T-helper 2 cell treated with Interferon-gamma antibody and Interleukin-4, amounts not matched to agents 100 ng/mL and 5 ng/mL, for 36 hours (primary cell): ENCODE results near the gene LACTB. TPM values are rescaled to one million over a fixed set of nuclear protein-coding genes. Genes with fewer than 3 reads are reported as not detected.
"Not testable (repeated sequence)": the region's sequence is repeated elsewhere in the genome, so short reads cannot be mapped to it uniquely, and the experiment has no call there.

Source experiments
- intact Hi-C: fragments of 100-400 bp; cut with micrococcal nuclease; formaldehyde crosslinking; loops from one replicate; pipeline ENCODE4 v1.15.1; 2023
- total RNA-seq: library from RNA; stranded (reverse); gene quantifications from 2 replicates; pipeline ENCODE4 v1.2.3, GENCODE V29; 2022

LACTB gene
- total RNA-seq, 1 donor from 2014 or later = 11.2 TPM

GRCh38 chr15:63089260-63090043 lies 32.2 kb upstream of the LACTB start:
- intact Hi-C loops = loop anchor here (5.0 kb wide), 2 partner anchors 307 to 697 kb away; partner anchors contain the start of gene TLN2

DNA sequence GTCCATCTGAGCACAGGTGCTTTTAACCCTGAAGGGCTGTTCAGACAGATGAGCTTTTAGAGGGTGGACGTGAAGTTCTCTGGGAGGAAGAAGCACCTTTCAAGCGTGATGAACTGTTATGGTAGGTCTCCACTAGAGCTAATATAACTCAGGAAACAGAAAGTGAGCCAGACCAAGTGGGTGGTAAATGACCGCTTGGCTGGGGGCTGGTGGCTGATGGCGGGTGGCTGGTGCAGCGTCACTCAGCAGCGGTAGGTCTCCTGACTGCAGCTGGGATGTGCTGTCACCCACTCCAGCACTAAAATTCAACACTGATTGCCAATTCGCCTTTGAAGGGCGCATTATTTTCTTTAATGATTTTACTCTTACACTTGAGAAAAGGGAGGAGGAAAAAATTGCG lies 31.2 kb upstream of the LACTB start:
- intact Hi-C loops = loop anchor here (5.0 kb wide), 2 partner anchors 308 to 698 kb away; partner anchors contain the start of gene TLN2

DNA sequence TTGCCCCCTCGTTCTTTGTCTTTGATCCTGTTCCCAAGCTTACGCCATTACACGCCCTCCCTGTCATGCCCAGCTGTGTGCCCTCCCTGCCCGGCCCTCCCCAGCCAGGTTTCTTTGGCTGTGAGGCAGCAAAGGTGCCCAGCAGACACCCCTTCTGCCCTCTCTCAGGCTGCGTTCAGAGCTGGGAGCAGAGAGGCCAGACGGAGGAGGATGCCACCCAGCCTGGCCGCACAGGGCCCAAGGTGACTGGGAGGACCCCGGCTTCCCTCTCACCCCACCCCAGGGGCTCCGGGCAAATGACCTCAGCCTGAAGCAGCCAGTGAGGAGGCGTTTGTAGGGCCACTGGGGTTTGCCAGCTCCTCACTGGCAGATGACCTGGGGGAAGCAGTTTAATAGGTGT lies 30.8 kb upstream of the LACTB start:
- intact Hi-C loops = loop anchor here (5.0 kb wide), 2 partner anchors 309 to 699 kb away; partner anchors contain the start of gene TLN2

- intact Hi-C loops = loop anchor here (5.0 kb wide), 2 partner anchors 310 to 700 kb away; partner anchors contain the start of gene TLN2
Measured at GRCh38 chr15:63091679-63092446, 29.8 kb upstream of the LACTB start.

- intact Hi-C loops = loop anchor here (1.0 to 5.0 kb wide), 3 partner anchors 45 to 701 kb away; partner anchors contain the start of gene TLN2
Measured at GRCh38 chr15:63093486-63094205, 28.0 kb upstream of the LACTB start.

- intact Hi-C loops = loop anchor here (5.0 kb wide), 2 partner anchors 312 to 702 kb away; partner anchors contain the start of gene TLN2
Measured at GRCh38 chr15:63094495-63094931, 27.1 kb upstream of the LACTB start.

GRCh38 chr15:63096178-63096577 lies 25.5 kb upstream of the LACTB start:
- intact Hi-C loops = no loop called here

DNA sequence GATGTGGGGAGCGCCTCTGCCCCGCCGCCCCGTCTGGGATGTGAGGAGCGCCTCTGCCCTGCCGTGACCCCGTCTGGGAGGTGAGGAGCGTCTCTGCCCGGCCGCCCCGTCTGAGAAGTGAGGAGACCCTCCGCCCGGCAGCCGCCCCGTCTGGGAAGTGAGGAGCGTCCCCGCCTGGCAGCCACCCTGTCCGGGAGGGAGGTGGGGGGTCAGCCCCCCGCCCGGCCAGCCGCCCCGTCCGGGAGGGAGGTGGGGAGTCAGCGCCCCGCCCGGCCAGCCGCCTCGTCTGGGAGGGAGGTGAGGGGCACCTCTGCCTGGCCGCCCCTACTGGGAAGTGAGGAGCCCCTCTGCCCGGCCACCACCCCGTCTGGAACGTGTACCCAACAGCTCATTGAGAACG lies 22.8 kb upstream of the LACTB start:
- intact Hi-C loops = not testable (repeated sequence)

GRCh38 chr15:63099581-63099980 lies 22.1 kb upstream of the LACTB start:
- intact Hi-C loops = not testable (repeated sequence)

- intact Hi-C loops = no loop called here
Measured at GRCh38 chr15:63103416-63103815, 18.2 kb upstream of the LACTB start.

DNA sequence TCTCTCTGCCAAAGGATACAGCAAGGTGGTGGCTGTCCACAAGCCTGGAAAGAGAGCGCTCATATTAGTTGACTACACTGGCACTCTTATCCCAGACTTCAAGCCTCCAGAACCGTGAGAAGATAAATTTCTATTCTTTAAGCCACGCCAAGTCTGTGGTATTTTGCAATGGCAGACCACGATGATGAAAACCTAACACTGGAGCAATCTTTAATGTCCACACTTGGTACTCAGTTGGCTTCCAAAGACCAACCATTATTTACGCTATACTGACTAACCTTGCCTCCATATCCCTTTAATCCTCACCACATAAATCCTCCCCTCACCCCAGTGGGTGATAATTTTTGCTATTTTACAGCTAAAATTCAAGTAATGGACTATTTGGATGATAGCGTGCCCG lies 16.9 kb upstream of the LACTB start:
- intact Hi-C loops = no loop called here

GRCh38 chr15:63105354-63105753 lies 16.3 kb upstream of the LACTB start:
- intact Hi-C loops = not testable (repeated sequence)

DNA sequence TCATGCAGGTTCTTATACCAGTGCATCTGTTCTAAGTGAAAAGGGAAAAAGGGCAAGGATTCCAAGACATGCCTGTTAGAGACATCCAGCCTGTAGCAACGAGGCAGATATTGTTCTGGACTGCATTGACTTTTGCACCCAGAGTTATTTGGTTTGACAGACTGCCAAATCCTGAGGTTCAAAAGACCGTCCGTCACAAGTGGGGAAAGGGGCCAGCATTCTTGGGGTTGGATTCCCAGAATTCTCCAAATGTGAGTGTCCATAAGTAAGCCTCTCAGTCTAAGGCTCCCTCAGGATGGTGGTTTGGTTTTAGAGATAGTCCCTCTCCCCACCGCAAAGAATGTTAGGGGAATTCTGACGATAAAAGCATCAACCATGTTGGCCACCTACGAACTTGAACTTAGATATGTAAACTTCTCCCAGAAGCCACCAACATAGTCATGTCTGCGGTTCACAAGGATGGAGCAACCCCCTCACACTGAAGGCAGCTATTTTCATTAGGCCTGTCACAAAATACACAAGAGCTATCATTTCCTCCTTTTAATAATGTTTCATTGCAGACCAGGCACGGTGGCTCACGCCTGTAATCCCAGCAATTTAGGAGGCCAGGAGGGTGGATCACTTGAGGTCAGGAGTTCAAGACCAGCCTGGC lies 13.6 kb upstream of the LACTB start:
- intact Hi-C loops = no loop called here

GRCh38 chr15:63109498-63109897 lies 12.2 kb upstream of the LACTB start:
- intact Hi-C loops = no loop called here

GRCh38 chr15:63109920-63110319 lies 11.7 kb upstream of the LACTB start:
- intact Hi-C loops = no loop called here

- intact Hi-C loops = no loop called here
Measured at GRCh38 chr15:63110428-63111026, 11.1 kb upstream of the LACTB start.

DNA sequence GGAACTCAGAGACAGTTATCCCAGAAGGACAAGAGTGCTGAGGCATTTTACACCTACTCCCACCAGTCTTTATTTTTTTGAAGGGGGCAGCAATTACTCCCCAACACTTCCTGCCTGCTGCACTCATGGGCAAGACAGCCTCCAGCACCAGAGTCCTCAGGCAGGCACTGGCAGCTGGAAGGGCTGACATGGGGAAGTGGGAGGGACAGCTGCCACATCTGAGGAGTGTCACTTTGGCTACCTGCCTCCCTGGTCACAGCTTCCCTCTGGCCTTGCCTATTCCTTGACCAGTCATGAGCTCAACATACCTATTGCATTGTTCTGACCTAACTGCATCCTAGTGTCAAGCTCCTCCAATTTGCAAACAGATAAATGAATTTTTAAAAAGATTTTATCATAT lies 10.2 kb upstream of the LACTB start:
- intact Hi-C loops = no loop called here

- intact Hi-C loops = no loop called here
Measured at GRCh38 chr15:63112871-63113270, 8.8 kb upstream of the LACTB start.

GRCh38 chr15:63114465-63114864 lies 7.2 kb upstream of the LACTB start:
- intact Hi-C loops = no loop called here

- intact Hi-C loops = no loop called here
Measured at GRCh38 chr15:63118854-63119253, 2.8 kb upstream of the LACTB start.
